Stimulated activated CD8-positive, alpha-beta memory T cell treated with anti-CD3 and anti-CD28 coated beads, Interleukin-15, amount 100 ng/mL, for 24 hours (primary cell): Measurements from ENCODE around the gene PDIA3.
"Not testable (repeated sequence)": the region's sequence is repeated elsewhere in the genome, so short reads cannot be mapped to it uniquely, and the experiment has no call there.

Experiments used
- DNase-seq: peaks from one replicate; pipeline ENCODE4 v3.0.0-alpha.2; 2020; ENCODE audit warnings: low read depth

PDIA3 gene

DNA sequence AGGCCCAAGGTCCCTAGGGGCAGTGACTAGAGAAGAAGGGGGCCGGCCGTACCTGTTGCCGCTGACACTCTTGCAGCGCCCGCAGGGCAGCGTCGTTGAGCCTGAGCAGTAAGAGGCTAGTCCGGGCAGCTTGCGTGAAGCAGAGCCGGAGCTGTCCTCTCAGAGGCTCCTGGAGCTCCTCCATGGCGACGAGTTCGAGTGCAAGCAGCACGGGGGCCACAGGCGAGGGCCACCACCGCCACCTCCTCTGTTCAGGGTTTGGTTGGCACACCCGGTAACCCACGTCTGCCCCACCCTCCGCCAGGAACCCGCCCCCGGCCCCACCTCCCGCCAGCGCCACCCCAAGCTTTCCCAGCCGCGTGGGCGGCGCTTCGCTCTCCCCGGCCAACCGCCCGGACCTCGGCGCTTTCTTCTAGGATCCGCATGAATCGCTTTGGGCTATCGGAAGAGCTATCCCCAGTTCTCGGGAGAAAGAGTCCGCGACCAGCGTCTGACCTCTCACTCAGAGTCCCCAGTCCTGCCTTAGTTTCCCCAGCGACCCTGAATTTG is 30.6 kb downstream of the PDIA3 start, which contains the start of gene ELL3:
ELL3 (minus strand) TSS at position 249 of the 549 bp plus-strand sequence; CDS start at position 184, 65 bp downstream.
- peak; percentile 48 for DNase-seq

DNA sequence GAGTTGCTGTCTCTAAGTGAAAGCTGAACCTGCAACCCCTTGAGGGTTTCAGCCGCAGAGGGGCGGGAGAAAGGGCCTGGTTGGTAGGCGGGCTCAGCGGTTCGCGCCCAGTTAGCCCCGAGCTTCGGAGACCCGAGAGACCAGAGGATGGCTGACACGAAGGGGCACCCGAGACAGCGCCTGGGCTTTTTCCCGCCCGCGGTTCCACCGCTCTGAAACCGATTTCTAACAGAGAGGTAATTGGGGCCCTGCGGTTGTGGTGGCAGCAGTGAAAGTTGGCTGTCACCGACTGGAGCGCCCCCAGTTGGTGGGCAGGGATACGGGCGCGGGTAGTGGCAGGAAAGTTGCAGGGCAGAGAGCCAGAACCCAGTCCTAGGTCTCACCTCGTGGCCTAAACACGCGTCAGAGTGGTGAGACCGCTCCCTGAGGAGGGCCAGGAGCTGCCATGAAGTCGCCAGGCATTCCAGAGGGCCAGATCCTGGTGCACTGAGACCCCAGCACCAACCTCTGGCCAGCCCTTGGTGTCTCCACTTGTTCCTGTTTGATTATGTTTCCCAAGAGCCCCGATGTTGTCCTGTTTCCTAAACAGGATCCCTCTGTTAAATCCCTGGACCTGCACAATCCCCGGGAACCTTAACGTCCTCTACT is 31.2 kb downstream of the PDIA3 start:
- DNase-seq = peak; percentile 62

DNA sequence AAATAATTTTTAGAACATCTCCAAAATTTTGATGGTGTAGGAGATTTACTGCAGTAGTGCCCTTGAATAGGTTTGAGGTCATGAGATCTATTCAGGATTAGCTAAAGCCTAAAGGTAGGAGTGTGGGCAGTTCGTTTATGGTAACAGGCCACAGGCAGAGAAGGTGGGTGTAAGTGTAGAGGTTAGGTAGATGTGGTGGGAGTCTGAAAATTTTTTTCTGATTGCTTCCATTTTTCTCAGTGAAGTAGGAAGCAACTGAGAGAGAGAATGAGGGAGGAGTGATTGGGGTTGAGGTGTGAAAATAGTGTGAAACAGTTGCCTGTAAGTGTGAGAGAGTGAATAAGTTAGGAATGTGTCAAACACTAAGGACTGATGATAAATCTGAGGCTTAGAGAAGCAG is 32.8 kb downstream of the PDIA3 start:
- DNase-seq = no peak

DNA sequence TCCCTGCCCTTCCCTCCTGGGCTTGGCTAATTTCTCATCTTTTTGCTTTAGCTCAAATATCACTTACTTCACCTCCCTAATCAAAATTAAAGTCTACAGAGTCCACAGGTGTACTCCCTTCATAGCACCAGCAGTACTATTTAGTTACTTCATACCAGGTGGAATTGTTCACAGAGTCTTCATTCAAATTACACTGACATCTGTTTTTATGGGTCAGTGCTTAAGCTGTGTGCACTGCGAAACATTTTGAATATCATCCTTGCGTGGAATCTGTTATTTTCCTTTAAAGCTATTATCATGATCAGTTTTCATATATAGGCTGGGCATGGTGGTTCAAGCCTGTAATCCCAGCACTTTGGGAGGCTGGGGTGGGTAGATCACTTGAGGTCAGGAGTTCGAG is 43.2 kb downstream of the PDIA3 start:
- DNase-seq = no peak

DNA sequence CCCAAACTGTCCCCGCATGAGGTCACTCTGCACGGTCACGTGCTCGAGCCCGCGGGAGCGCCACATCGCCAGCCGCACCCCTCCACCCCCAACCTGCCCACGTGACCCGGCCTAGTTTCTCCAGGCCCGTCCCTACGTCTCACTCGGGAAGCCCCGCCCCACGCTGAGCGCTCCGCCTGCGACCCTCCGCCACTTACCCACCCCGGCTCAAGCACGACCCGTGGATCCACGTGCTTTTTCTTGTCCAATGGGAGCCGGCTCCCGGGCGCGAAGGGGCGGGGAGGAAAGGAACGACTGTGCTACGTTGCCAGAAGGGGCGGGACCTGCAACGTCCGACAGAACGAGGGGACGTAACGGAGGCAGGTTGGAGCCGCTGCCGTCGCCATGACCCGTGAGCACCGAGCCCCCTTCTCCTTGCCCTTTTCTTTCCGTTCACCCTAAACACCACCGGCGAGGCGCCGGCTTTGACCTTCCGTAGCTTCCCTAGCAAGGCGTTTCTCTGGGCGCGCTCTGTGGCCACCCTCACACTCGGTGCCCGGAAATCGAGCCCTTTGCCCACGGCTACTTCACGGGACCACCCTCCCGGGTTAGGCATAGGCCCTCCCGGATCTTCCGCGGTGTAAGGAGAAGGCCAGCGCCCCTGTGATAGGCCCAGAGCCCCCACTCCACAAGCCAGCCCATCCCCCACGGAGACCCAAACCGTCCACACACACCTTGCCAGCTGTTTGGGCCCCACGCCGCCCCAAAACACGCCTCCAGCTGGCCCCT is 45.9 kb downstream of the PDIA3 start, which contains the start of gene SERF2:
SERF2 (plus strand) TSS at position 328 of the 768 bp plus-strand sequence; CDS start at position 385, 57 bp downstream.
- peak; percentile 96 for DNase-seq

DNA sequence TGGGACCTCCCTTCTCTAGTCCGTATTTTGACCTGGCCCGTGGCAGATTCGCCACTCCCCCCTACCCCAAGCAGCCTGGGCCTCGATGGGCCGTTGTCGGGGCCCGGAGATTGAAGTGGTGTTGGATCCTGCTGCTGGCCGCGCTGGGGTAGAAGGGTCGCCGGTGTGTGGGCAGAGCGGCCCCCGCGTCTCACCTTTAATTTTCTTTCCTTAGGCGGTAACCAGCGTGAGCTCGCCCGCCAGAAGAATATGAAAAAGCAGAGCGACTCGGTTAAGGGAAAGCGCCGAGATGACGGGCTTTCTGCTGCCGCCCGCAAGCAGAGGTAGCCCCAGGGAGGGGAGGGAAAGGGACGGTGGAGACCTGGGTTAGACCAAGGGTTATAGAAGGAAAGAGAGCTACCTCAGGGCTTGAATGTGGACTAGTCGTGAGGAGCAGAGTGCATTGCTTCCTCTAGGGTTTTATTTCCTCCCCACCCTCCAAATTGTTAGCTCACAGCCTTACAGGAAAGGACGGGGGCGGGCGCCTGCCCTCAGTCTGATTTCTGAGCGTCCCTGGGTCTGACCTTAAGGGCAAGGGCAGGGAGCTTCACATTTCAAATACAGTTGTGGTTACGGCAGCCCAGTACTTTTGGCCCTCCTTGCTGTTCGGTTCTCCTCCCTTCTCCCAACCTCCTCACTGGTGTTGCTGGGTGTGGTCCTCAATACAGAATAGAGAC is 46.7 kb downstream of the PDIA3 start:
- DNase-seq = no peak

DNA sequence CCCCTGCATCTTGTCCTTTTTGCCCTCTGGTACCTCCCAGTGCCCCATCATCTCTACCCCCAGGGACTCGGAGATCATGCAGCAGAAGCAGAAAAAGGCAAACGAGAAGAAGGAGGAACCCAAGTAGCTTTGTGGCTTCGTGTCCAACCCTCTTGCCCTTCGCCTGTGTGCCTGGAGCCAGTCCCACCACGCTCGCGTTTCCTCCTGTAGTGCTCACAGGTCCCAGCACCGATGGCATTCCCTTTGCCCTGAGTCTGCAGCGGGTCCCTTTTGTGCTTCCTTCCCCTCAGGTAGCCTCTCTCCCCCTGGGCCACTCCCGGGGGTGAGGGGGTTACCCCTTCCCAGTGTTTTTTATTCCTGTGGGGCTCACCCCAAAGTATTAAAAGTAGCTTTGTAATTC is 47.4 kb downstream of the PDIA3 start:
- DNase-seq = no peak

DNA sequence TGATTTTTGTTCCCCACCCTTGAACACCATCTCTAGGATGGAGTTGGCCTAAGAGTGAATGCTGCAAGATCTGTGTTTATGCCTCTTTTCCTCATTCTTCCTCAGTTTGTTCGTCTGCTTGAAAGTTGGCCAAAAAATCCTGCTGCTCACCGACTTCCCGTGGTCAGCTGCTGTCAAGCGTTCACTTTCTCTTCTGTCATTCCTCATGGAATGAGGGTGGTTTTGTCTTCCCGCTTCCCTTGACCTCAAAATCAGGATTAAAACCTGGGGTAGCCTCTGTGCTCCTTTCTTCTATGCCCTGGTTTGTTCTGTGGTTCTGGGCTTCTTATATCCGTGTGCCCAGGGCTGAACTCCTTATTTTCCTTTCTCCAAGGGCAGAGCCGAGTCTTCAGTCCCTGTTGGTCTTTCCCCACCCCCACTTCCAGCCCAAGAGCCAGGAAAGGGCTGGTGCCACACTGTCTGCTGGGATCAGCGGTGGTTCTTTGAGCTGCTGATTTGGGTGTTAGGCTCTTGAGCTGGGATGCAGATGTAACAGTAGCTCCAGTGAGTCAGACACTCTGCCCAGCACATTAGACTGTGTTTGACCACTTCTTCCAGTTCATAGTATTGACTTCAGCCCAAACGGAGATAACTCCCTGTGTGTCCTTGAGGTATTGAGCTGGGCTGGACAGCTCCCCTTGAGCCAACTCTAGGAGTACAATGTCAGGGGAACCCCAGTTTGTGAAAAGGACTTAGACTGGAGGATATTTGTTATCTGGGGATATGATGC is 48.2 kb downstream of the PDIA3 start:
- no peak for DNase-seq

DNA sequence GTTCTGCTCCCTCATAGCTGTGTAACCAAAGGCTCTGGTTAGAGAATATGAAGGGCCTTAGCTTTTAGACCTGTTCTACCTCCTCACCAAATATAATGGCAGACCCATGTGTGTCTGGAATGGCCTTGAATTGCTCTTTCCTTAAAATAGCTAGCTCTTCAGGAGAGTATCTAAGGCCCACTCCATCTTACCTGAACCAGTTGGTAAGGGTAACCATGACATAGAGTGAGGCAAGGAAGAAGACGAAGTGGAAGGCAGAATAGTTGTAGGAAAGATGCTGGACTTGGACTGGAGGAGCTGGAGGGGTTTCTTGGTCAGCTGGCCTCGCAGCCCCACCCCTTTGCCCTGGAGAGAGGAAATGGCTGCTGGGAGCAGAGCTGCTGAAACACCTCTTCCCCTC is 49.0 kb downstream of the PDIA3 start:
- no peak for DNase-seq

DNA sequence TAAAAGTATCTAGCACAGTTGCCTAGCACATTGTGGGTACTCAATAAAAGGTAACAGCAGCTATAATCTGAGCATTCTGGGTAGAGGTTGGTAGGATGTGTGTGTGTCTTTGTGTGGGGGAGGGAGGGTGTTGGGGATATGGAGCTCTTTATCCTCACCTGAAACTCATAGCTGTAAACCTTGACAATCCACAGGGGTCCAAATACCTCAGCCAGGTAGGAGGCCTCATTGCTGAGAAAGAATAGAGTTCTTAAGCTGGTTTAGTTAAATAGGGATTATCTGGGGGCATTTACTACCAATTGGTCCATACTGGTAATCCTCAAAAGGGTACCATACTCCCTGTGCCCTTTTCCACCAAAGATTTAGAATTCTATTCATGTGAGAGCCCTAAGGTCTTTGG is 49.8 kb downstream of the PDIA3 start:
- no peak for DNase-seq

DNA sequence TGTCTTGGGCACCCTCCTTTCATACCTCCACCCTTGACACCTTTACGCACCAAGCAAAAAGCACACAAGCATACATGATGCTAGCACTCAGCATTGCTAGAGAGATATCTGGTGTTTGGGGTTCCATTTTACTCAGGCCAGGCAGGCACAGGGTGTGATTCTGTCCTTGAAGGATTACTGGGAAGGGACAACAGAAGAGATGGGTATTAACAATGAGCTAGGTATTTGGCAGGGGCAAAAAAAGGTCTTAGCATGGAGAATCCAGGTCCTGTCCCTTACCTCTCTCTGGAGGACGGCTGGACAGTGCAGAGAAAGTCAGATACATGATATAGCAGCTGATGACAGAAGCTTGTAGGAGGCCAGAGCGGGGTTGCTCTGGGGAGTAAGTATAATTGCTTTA is 50.3 kb downstream of the PDIA3 start:
- no peak for DNase-seq

DNA sequence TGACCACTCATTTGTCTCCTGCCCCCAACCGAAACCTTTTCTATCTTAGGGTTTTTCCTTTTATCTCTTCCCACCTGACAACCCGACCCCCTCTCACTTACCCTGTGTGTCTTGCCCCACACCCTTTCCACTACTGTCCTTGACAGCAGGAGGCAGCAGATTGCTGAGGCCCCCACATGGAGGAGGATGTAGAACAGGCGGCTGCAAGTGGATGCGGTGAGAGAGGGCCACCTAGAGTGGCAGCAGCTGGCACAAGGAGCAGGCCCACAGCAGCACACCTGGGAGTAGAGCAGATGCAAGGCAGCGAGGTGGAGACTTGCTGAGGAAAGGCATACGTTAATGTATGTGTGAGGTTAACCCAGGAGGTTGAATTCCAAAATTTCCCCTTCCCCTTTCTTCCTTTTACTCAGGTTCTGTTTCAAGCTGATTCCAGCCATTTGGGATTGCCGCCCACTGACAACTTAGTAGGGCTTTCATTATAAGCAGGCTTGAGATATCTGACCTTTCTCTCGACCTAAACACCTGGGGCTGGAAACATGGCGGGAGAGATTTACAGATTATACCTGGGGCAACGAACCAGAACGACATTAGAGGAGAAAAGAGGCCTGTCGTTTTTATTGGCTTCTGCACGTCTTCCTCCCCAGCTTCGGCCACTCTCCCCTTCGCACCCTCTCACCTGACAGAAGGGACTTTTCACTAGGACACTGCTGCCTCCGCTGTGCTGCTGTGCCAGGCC is 53.1 kb downstream of the PDIA3 start:
- DNase-seq = no peak

DNA sequence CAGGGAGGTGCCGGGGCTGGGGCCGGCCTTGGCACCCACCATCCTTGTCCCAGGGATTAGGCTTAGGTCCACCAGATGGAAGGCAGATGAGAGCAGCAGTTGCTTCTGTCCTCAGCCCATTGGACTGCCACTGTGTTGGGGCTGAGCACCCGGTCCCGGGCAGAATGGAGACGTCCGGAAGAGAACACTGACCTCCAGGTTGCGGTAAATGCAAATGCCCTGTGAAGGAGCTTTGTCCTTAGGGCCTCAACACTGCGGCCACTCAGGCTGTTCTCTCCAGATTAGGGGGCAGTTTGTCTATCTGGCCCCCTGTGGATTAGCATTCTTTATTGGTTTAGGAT is 53.7 kb downstream of the PDIA3 start, which contains the start of gene SERINC4:
SERINC4 (minus strand) TSS at position 276 of the 341 bp plus-strand sequence; CDS start at position 42, 234 bp downstream.
- no peak for DNase-seq

DNA sequence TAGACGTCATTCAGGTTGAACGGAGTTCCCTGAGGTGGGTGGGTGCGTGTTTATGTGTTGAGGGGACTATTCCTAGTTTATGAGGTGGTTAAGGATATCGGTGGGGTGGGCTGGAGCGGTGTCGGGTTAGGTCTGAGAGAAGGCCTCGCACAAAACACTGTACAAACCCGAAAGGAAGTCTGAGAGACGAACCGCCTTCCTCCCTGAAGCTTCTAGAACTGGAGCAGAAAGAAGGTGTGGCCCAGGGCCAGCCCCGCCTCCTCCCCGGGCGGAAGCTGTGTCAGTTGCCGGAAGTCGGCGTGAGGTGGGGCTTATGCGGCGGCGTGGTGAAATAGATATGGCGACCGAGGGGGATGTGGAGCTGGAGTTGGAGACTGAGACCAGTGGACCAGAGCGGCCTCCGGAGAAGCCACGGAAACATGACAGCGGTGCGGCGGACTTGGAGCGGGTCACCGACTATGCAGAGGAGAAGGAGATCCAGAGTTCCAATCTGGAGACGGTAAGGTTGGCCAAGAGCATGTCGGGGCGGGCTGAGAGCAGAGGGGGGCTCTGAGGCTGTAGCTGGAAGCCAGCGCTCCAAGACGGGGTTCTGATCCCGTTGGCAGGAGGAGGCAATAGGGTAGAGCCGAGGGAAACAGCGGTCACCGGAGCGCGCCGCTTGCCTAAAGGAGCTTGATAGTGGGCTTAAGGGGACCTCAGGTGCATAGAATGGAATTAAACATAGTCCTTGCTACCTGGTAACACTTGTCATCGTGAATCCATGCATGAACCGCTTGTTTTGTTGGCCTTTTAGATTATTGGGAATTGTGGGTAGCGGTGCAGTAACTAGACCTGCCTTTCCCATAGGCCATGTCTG is 54.3 kb downstream of the PDIA3 start, which contains the start of gene HYPK:
HYPK (plus strand) TSS at position 314 of the 856 bp plus-strand sequence; CDS start at position 338, 24 bp downstream.
- peak; percentile 66 for DNase-seq

DNA sequence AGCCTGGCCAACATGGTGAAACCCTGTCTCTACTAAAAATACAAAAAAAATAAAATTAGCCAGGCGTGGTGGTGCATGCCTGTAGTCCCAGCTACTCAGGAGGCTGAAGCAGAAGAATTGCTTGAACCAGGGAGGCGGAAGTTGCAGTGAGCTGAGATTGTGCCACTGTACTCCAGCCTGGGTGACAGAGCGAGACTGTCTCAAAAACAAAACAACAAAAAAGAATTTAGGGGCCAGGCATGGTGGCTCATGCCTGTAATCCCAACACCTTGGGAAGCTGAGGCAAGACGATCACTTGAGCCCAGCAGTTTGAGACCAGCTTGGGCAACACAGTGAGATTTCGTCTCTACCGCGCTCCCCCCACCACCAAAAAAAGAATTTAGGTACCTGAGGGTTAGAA is 56.4 kb downstream of the PDIA3 start:
- DNase-seq = not testable (repeated sequence)

DNA sequence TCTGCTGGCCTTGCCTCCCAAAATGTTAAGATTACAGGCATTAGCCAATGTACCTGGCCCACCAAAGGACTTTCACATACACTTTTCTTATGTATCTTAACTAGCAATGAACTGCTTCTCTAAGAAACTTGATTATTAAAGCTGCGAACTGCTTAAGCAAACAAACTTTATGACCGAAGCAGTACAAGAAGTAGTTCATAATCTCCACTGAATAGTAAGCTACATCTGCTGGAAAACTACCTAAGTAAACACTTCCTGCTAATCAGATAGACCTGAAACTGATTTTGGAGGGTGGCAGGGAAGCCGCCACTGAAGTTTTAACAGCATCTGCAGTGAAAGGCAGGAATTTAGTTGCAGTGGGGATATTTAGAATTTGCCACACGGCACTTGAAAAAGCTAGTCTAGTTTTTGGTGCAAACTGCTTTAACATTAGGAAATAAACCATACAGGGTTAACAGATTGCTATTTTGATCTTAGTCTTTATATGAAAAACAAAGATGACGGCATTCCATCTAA is 62.3 kb downstream of the PDIA3 start:
- no peak for DNase-seq

DNA sequence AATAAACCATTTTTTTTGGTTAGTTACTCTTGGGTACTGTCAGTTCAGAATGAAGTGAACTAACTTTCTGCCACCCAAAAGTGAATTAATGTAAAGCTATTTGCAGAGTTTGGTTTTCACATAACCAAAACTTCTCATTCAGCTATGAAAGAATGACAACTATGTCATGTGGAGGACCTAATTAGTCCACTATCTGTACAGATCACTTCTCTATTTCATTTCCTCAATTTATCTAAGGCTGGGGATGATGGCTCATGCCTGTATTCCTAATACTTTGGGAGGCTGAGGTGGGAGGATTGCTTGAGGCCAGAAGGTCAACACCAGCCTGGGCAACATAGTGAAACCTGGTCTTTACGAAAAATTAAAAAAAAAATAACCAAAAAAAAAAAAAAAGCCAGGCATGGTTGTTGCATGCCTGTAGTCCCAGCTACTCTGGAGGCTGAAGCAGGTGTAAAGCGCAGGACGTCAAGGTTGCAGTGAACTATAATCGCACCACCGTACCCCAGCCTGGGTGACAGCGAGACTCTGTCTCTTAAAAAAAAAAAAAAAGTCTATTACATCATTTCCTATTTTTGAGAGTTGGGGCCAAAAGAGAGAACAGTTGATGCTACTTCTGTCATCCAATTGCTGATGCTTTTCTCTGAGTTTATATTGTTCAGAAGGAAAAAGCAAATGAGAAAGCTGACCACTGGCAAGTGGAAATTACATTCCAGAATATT is 62.9 kb downstream of the PDIA3 start:
- DNase-seq = no peak

DNA sequence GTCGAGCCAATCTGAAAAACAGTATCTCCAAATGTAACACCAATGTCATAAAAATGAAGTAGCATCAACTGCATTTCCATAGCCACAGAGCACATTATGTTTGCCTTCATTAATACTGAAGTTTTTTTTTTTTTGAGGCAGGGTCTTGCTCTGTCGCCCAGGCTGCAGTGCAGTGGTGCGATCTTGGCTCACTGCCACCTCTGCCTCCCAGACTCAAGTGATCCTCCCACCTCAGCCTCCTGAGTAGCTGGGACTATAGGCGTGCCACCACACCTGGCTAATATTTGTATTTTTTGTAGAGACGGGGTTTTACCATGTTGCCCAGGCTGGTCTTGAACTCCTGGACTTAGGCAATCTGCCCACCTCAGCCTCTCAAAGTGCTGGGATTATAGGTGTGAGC is 68.8 kb downstream of the PDIA3 start:
- not testable (repeated sequence) for DNase-seq

DNA sequence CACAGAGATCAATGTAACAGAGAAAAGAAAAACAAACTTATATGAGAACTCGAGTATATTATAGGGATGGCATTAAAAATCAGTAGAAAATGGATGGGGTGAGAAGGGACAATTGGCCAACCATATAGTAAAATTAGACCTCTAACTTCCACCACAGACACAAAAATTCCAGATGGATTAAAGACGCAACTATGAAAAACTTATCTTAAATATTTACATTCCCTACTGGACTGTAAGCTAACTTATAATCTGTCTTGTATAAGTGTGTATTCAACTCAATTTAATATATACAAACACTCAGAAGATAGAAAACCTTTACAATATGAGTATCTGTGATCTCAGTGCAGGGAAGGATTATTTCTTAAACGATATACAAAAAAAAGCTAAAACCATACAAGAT is 75.3 kb downstream of the PDIA3 start:
- DNase-seq = no peak
